ENCODE measurements around the gene LRRC39.
"Not testable (repeated sequence)": the region's sequence is repeated elsewhere in the genome, so short reads cannot be mapped to it uniquely, and the experiment has no call there.

- TF ChIP-seq, protein P1, sequence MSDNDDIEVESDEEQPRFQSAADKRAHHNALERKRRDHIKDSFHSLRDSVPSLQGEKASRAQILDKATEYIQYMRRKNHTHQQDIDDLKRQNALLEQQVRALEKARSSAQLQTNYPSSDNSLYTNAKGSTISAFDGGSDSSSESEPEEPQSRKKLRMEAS (CRISPR knock-in tag; IDR thresholded peaks at IDR 0.05): not testable (repeated sequence)
- TF ChIP-seq CBFB (CRISPR knock-in tag; IDR thresholded peaks at IDR 0.05; ENCODE audit: low read depth); ZNF512 (CRISPR knock-in tag; IDR thresholded peaks at IDR 0.05; ENCODE audit: borderline replicate concordance); USF2 (CRISPR knock-in tag; IDR thresholded peaks at IDR 0.05); FOXP4 (CRISPR knock-in tag; IDR thresholded peaks at IDR 0.05); EMX1 (CRISPR knock-in tag; IDR thresholded peaks at IDR 0.05); E2F1 (CRISPR knock-in tag; IDR thresholded peaks at IDR 0.05); JUN (CRISPR knock-in tag; IDR thresholded peaks at IDR 0.05): not testable (repeated sequence)
- TF ChIP-seq, protein P2, sequence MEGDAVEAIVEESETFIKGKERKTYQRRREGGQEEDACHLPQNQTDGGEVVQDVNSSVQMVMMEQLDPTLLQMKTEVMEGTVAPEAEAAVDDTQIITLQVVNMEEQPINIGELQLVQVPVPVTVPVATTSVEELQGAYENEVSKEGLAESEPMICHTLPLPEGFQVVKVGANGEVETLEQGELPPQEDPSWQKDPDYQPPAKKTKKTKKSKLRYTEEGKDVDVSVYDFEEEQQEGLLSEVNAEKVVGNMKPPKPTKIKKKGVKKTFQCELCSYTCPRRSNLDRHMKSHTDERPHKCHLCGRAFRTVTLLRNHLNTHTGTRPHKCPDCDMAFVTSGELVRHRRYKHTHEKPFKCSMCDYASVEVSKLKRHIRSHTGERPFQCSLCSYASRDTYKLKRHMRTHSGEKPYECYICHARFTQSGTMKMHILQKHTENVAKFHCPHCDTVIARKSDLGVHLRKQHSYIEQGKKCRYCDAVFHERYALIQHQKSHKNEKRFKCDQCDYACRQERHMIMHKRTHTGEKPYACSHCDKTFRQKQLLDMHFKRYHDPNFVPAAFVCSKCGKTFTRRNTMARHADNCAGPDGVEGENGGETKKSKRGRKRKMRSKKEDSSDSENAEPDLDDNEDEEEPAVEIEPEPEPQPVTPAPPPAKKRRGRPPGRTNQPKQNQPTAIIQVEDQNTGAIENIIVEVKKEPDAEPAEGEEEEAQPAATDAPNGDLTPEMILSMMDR (IDR thresholded peaks at IDR 0.05): not testable (repeated sequence)
- TF ChIP-seq, protein P3, sequence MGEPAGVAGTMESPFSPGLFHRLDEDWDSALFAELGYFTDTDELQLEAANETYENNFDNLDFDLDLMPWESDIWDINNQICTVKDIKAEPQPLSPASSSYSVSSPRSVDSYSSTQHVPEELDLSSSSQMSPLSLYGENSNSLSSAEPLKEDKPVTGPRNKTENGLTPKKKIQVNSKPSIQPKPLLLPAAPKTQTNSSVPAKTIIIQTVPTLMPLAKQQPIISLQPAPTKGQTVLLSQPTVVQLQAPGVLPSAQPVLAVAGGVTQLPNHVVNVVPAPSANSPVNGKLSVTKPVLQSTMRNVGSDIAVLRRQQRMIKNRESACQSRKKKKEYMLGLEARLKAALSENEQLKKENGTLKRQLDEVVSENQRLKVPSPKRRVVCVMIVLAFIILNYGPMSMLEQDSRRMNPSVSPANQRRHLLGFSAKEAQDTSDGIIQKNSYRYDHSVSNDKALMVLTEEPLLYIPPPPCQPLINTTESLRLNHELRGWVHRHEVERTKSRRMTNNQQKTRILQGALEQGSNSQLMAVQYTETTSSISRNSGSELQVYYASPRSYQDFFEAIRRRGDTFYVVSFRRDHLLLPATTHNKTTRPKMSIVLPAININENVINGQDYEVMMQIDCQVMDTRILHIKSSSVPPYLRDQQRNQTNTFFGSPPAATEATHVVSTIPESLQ (CRISPR knock-in tag; IDR thresholded peaks at IDR 0.05): not testable (repeated sequence)
Measured at GRCh38 chr1:100205593-100205992, 27.5 kb upstream of the LRRC39 start.

All from WTC11 (cell line).